HEK293 (cell line): ENCODE measurements around the gene RPS15.

ENCODE experiments used
- CTCF ChIA-PET: fragments of 350-600 bp; formaldehyde crosslinking; extraction: SDS; loops from one replicate; lab custom pipeline; 2021; ENCODE audit warnings: antibody characterized with exemption; lab: Yijun Ruan, JAX
- POLR2A ChIA-PET: fragments of 300-600 bp; formaldehyde crosslinking; extraction: SDS; loops from one replicate; lab custom pipeline; 2020; ENCODE audit warnings: antibody characterized with exemption, inconsistent platforms; lab: Yijun Ruan, JAX
- H3K27ac ChIP-seq: fragments of 200-500 bp; sonication (Bioruptor generic); 2 replicates; pipeline ENCODE4 v1.5.1; 2014; ENCODE audit warnings: low read depth, low read length, control low read depth, inconsistent platforms; ENCODE audit errors: extremely low read depth
- H3K36me3 ChIP-seq, 2 experiments: fragments of 200-500 bp in 1 of 2; sonication (Bioruptor generic) in 1 of 2; 1 replicate in 1 of 2; 2 replicates in 1 of 2; pipeline ENCODE4 v1.5.1; 2014 to 2017; ENCODE audit warnings: inconsistent platforms in 2 of 2, low read length in 2 of 2; ENCODE audit not compliant: control insufficient read depth in 2 of 2, insufficient read depth in 1 of 2
- H3K4me1 ChIP-seq: fragments of 200-500 bp; sonication (Bioruptor generic); 2 replicates; pipeline ENCODE4 v1.5.1; 2014; ENCODE audit warnings: mild to moderate bottlenecking, low read length, inconsistent platforms; ENCODE audit not compliant: control insufficient read depth, insufficient read depth
- H3K4me3 ChIP-seq: 2 replicates; pipeline ENCODE4 v1.5.1; 2011; ENCODE audit warnings: low read depth, mild to moderate bottlenecking, control low read depth, low read length, moderate library complexity
- H3K9me3 ChIP-seq: fragments of 200-500 bp; sonication (Bioruptor generic); 2 replicates; pipeline ENCODE4 v1.5.1; 2014; ENCODE audit warnings: low read depth, low read length, inconsistent platforms; ENCODE audit not compliant: control insufficient read depth, insufficient read depth
- INSM2 ChIP-seq: fragments of 450-650 bp; formaldehyde crosslinking; IDR thresholded peaks from 2 replicates; pipeline ENCODE4 v1.5.1; 2016; ENCODE audit warnings: missing biosample characterization, missing genetic modification characterization
- KLF16 ChIP-seq: fragments of 450-650 bp; formaldehyde crosslinking; IDR thresholded peaks from 2 replicates; pipeline ENCODE4 v1.5.1; 2017; ENCODE audit warnings: missing biosample characterization, missing genetic modification characterization
- KLF7 ChIP-seq: fragments of 450-650 bp; formaldehyde crosslinking; IDR thresholded peaks from 2 replicates; pipeline ENCODE4 v1.5.1; 2016; ENCODE audit warnings: missing biosample characterization, missing genetic modification characterization, borderline replicate concordance
- PRDM1 ChIP-seq: fragments of 450-650 bp; formaldehyde crosslinking; IDR thresholded peaks from 2 replicates; pipeline ENCODE4; 2016; ENCODE audit warnings: missing biosample characterization, missing genetic modification characterization
- PRDM4 ChIP-seq: fragments of 450-650 bp; formaldehyde crosslinking; IDR thresholded peaks from 2 replicates; pipeline ENCODE4 v1.5.1; 2017; ENCODE audit warnings: missing biosample characterization, missing genetic modification characterization
- SALL2 ChIP-seq: fragments of 450-650 bp; formaldehyde crosslinking; IDR thresholded peaks from 2 replicates; pipeline ENCODE4 v1.5.0; 2017; ENCODE audit warnings: missing biosample characterization, mild to moderate bottlenecking, missing genetic modification characterization, borderline replicate concordance
- TRIM28 ChIP-seq: IDR thresholded peaks from 2 replicates; pipeline ENCODE4 v1.6.1; 2011; ENCODE audit warnings: low read length, control low read depth, borderline replicate concordance
- ZBTB49 ChIP-seq: fragments of 450-650 bp; formaldehyde crosslinking; IDR thresholded peaks from 2 replicates; pipeline ENCODE4 v1.5.1; 2016; ENCODE audit warnings: missing biosample characterization, missing genetic modification characterization, low read depth
- ZFP41 ChIP-seq: fragments of 450-650 bp; formaldehyde crosslinking; IDR thresholded peaks from 2 replicates; pipeline ENCODE4 v1.5.1; 2016; ENCODE audit warnings: missing biosample characterization, missing genetic modification characterization, borderline replicate concordance
- ZNF114 ChIP-seq: fragments of 450-650 bp; formaldehyde crosslinking; IDR thresholded peaks from 2 replicates; pipeline ENCODE4 v1.5.0; 2017; ENCODE audit warnings: missing biosample characterization, missing genetic modification characterization
- ZNF138 ChIP-seq: fragments of 450-650 bp; formaldehyde crosslinking; IDR thresholded peaks from 2 replicates; pipeline ENCODE4 v1.5.1; 2016; ENCODE audit warnings: missing biosample characterization, missing genetic modification characterization, borderline replicate concordance
- ZNF140 ChIP-seq: fragments of 450-650 bp; formaldehyde crosslinking; IDR thresholded peaks from 2 replicates; pipeline ENCODE4 v1.5.1; 2016; ENCODE audit warnings: missing biosample characterization, missing genetic modification characterization
- ZNF148 ChIP-seq: fragments of 450-650 bp; formaldehyde crosslinking; IDR thresholded peaks from 2 replicates; pipeline ENCODE4 v1.5.0; 2017; ENCODE audit warnings: missing biosample characterization, missing genetic modification characterization, borderline replicate concordance
- ZNF169 ChIP-seq: fragments of 450-650 bp; formaldehyde crosslinking; IDR thresholded peaks from 2 replicates; pipeline ENCODE4 v1.5.1; 2016; ENCODE audit warnings: missing biosample characterization, missing genetic modification characterization
- ZNF202 ChIP-seq: fragments of 450-650 bp; formaldehyde crosslinking; IDR thresholded peaks from 2 replicates; pipeline ENCODE4 v1.5.1; 2016; ENCODE audit warnings: missing biosample characterization, missing genetic modification characterization, borderline replicate concordance
- ZNF24 ChIP-seq: fragments of 450-650 bp; formaldehyde crosslinking; IDR thresholded peaks from 2 replicates; pipeline ENCODE4 v1.5.1; 2016; ENCODE audit warnings: missing biosample characterization, missing genetic modification characterization
- ZNF266 ChIP-seq: fragments of 450-650 bp; formaldehyde crosslinking; IDR thresholded peaks from 2 replicates; pipeline ENCODE4 v1.5.1; 2016; ENCODE audit warnings: missing biosample characterization, missing genetic modification characterization, low read depth
- ZNF391 ChIP-seq: fragments of 450-650 bp; formaldehyde crosslinking; IDR thresholded peaks from 2 replicates; pipeline ENCODE4 v1.5.1; 2016; ENCODE audit warnings: low read depth, missing biosample characterization, missing genetic modification characterization, borderline replicate concordance
- ZNF404 ChIP-seq: fragments of 450-650 bp; formaldehyde crosslinking; IDR thresholded peaks from 2 replicates; pipeline ENCODE4 v1.5.1; 2017; ENCODE audit warnings: missing biosample characterization, missing genetic modification characterization
- ZNF571 ChIP-seq: fragments of 450-650 bp; formaldehyde crosslinking; IDR thresholded peaks from 2 replicates; pipeline ENCODE4 v1.5.0; 2017; ENCODE audit warnings: missing biosample characterization, missing genetic modification characterization
- ZNF585B ChIP-seq: fragments of 450-650 bp; formaldehyde crosslinking; IDR thresholded peaks from 2 replicates; pipeline ENCODE4 v1.5.1; 2016; ENCODE audit warnings: missing biosample characterization, missing genetic modification characterization
- ZNF624 ChIP-seq: fragments of 450-650 bp; formaldehyde crosslinking; IDR thresholded peaks from 2 replicates; pipeline ENCODE4 v1.5.1; 2017; ENCODE audit warnings: missing biosample characterization, missing genetic modification characterization
- ZNF707 ChIP-seq: fragments of 450-650 bp; formaldehyde crosslinking; IDR thresholded peaks from 2 replicates; pipeline ENCODE4 v1.5.1; 2016; ENCODE audit warnings: missing biosample characterization, missing genetic modification characterization
- ZNF76 ChIP-seq: fragments of 450-650 bp; formaldehyde crosslinking; IDR thresholded peaks from 2 replicates; pipeline ENCODE4; 2016; ENCODE audit warnings: low read depth, missing biosample characterization, missing genetic modification characterization, borderline replicate concordance
- ZNF768 ChIP-seq: fragments of 450-650 bp; formaldehyde crosslinking; IDR thresholded peaks from 2 replicates; pipeline ENCODE4 v1.5.1; 2018; ENCODE audit warnings: missing biosample characterization, mild to moderate bottlenecking, missing genetic modification characterization
- ZNF776 ChIP-seq: fragments of 450-650 bp; formaldehyde crosslinking; IDR thresholded peaks from 2 replicates; pipeline ENCODE4 v1.5.0; 2017; ENCODE audit warnings: missing biosample characterization, missing genetic modification characterization, borderline replicate concordance
- ZNF843 ChIP-seq: fragments of 450-650 bp; formaldehyde crosslinking; IDR thresholded peaks from 2 replicates; pipeline ENCODE4 v1.5.1; 2016; ENCODE audit warnings: missing biosample characterization, missing genetic modification characterization

RPS15 gene

GRCh38 chr19:1395194-1396018 is 42.8 kb upstream of the RPS15 start (continued):
- TF ChIP-seq TRIM28 (no peak), ZNF624 (tag by site-specific recombination) (no peak), ZNF24 (no peak), ZNF585B (tag by site-specific recombination) (no peak), ZNF114 (tag by site-specific recombination) (no peak), ZNF391 (no peak), PRDM4 (tag by site-specific recombination) (no peak)
- TF ChIP-seq, all 188 proteins: peak for 5

GRCh38 chr19:1396019-1396767 is 42.0 kb upstream of the RPS15 start:
- H3K27ac ChIP-seq = no peak overlapping the region
- H3K4me3 ChIP-seq = no peak overlapping the region
- ChIA-PET POLR2A (interaction anchor here (2.4 kb wide), 1 partner anchor 127 kb away, joined by 7 read pairs; the partner anchor contains the start of gene CIRBP), CTCF (no interaction called here)
- peaks cover 0 to 46% of the 10 kb centered on the region in 2 experiments; a peak in 2 of 3 replicates for H3K36me3 ChIP-seq
- H3K9me3 ChIP-seq = no peaks in the 10 kb centered on the region
- no peaks in the 10 kb centered on the region for H3K4me1 ChIP-seq
- TF ChIP-seq ZNF140 (tag by site-specific recombination) (no peak), ZNF169 (tag by site-specific recombination) (no peak), ZNF404 (tag by site-specific recombination) (no peak), ZNF148 (tag by site-specific recombination) (no peak), ZNF571 (tag by site-specific recombination) (no peak), KLF7 (no peak), ZNF138 (tag by site-specific recombination) (no peak), ZNF843 (tag by site-specific recombination) (no peak), KLF16 (no peak), ZBTB49 (no peak), ZNF707 (tag by site-specific recombination) (no peak), INSM2 (tag by site-specific recombination) (no peak), SALL2 (tag by site-specific recombination) (no peak), ZNF776 (no peak), PRDM1 (tag by site-specific recombination) (no peak), ZNF266 (no peak), ZNF768 (no peak), ZFP41 (tag by site-specific recombination) (no peak), ZNF202 (tag by site-specific recombination) (no peak), ZNF76 (no peak)
